B cell (primary cell): ENCODE data around the gene KLHL10. TPM values are rescaled to one million over a fixed set of nuclear protein-coding genes. Genes with fewer than 3 reads are reported as not detected.

ENCODE experiments used
- ATAC-seq: fragments of 200-7000 bp; cut with Tn5 transposase; one replicate; pipeline ENCODE4 v1.10.0; 2021; ENCODE audit warnings: low read depth, mild to moderate bottlenecking, moderate number of reproducible peaks, moderate library complexity
- CTCF ChIA-PET: fragments of 350-600 bp; sonication (Branson Sonifier 250); formaldehyde crosslinking; loops from one replicate; lab custom pipeline; 2021; ENCODE audit warnings: antibody characterized with exemption, inconsistent platforms; lab: Charles Lee
- POLR2A ChIA-PET: fragments of 350-600 bp; sonication (Branson Sonifier 250); formaldehyde crosslinking; loops from one replicate; lab custom pipeline; 2021; ENCODE audit warnings: antibody characterized with exemption; lab: Charles Lee
- DNase-seq: peaks from one replicate; pipeline ENCODE4 v3.0.0; 2013
- H2AFZ ChIP-seq: 2 replicates; pipeline ENCODE4 v1.6.1; 2012; ENCODE audit warnings: mild to moderate bottlenecking, low read depth, low read length; ENCODE audit not compliant: insufficient read depth, poor library complexity, severe bottlenecking
- H3K27ac ChIP-seq, 2 donors: 1 replicate in 1 of 2; 2 replicates in 1 of 2; pipeline ENCODE4 v1.5.1; 2012 to 2013; ENCODE audit warnings: low read length in 2 of 2, mild to moderate bottlenecking in 2 of 2, moderate library complexity in 1 of 2
- H3K27me3 ChIP-seq, 4 experiments: fragments of 200-600 bp in 1 of 4; sonication (generic) in 1 of 4; replicated peaks in 1 of 4; 1 replicate in 2 of 4; 2 replicates in 2 of 4; pipeline versions ENCODE4 v1.6.1 to v1.7.0; 2013 to 2016; ENCODE audit warnings: low read length in 3 of 4, mild to moderate bottlenecking in 2 of 4, mixed read lengths in 1 of 4, moderate library complexity in 1 of 4; ENCODE audit not compliant: insufficient read depth in 4 of 4, control insufficient read depth in 3 of 4; ENCODE audit errors: control extremely low read depth in 1 of 4
- H3K36me3 ChIP-seq, 2 experiments: replicated peaks in 1 of 2; 1 replicate in 1 of 2; 2 replicates in 1 of 2; pipeline versions ENCODE4 v1.6.1 to v1.7.1; 2013; ENCODE audit warnings: low read length in 1 of 2; ENCODE audit not compliant: insufficient read depth in 2 of 2, control insufficient read depth in 1 of 2; ENCODE audit errors: control extremely low read depth in 1 of 2, extremely low read depth in 1 of 2
- H3K4me1 ChIP-seq, 2 donors: fragments of 200-600 bp in 1 of 2; sonication (generic) in 1 of 2; 1 replicate in 1 of 2; 2 replicates in 1 of 2; pipeline versions ENCODE4 v1.5.1 to v1.6.1; 2013 to 2017; ENCODE audit warnings: low read length in 2 of 2; ENCODE audit not compliant: control insufficient read depth in 2 of 2, insufficient read depth in 2 of 2
- H3K4me2 ChIP-seq: replicated peaks from 2 replicates; pipeline ENCODE3; 2012; ENCODE audit warnings: mild to moderate bottlenecking, low read depth, low read length; ENCODE audit not compliant: poor library complexity, severe bottlenecking
- H3K4me3 ChIP-seq, 5 experiments: fragments of 200-600 bp in 1 of 5; sonication (generic) in 1 of 5; 1 replicate in 3 of 5; 2 replicates in 2 of 5; pipeline versions ENCODE4 v1.5.1 to v1.7.0; 2011 to 2016; ENCODE audit warnings: low read length in 4 of 5, mild to moderate bottlenecking in 4 of 5, low read depth in 2 of 5, control low read depth in 1 of 5, moderate library complexity in 1 of 5; ENCODE audit not compliant: insufficient read depth in 1 of 5; ENCODE audit errors: control extremely low read depth in 1 of 5, extremely low read depth in 1 of 5
- H3K79me2 ChIP-seq: fragments of 200-600 bp; sonication (generic); one replicate; pipeline ENCODE4 v1.6.0; 2016; ENCODE audit warnings: low read length; ENCODE audit not compliant: control insufficient read depth, insufficient read depth
- H3K9ac ChIP-seq: fragments of 200-600 bp; sonication (generic); 2 replicates; pipeline ENCODE4 v1.6.1; 2017; ENCODE audit warnings: mild to moderate bottlenecking, low read length, moderate library complexity
- H3K9me3 ChIP-seq, 3 donors: one replicate each; pipeline versions ENCODE4 v1.6.1 to v1.7.1; 2013; ENCODE audit warnings: low read length in 2 of 3; ENCODE audit not compliant: control insufficient read depth in 2 of 3, insufficient read depth in 1 of 3; ENCODE audit errors: control extremely low read depth in 1 of 3
- H4K20me1 ChIP-seq: 2 replicates; pipeline ENCODE4 v1.6.0; 2012; ENCODE audit warnings: mild to moderate bottlenecking, low read length; ENCODE audit not compliant: insufficient read depth, control insufficient read depth, poor library complexity, severe bottlenecking
- H3K27ac Mint-ChIP-seq: one replicate; pipeline ENCODE4 v1.8.0; 2021; ENCODE audit warnings: mixed read lengths
- H3K27me3 Mint-ChIP-seq: one replicate; pipeline ENCODE4 v1.8.0; 2021; ENCODE audit warnings: mixed read lengths
- H3K4me1 Mint-ChIP-seq: one replicate; pipeline ENCODE4 v1.8.0; 2021; ENCODE audit warnings: mixed read lengths
- H3K4me3 Mint-ChIP-seq: one replicate; pipeline ENCODE4 v1.8.0; 2021; ENCODE audit warnings: mixed read lengths
- H3K9me3 Mint-ChIP-seq: one replicate; pipeline ENCODE4 v1.8.0; 2022; ENCODE audit warnings: mixed read lengths; ENCODE audit not compliant: insufficient read depth
- EZH2 ChIP-seq: IDR thresholded peaks from 2 replicates; pipeline ENCODE4 v1.6.1; 2012; ENCODE audit warnings: borderline replicate concordance, low read depth, mild to moderate bottlenecking, moderate library complexity, low read length; ENCODE audit not compliant: insufficient read depth, poor library complexity, severe bottlenecking
- WGBS: methylation state at CpG from one replicate; pipeline ENCODE4 v1.1.5; 2013; ENCODE audit warnings: missing lambda C conversion rate; ENCODE audit not compliant: insufficient coverage; 5-methylcytosine and 5-hydroxymethylcytosine counted together
- intact Hi-C: fragments of 100-400 bp; cut with micrococcal nuclease; formaldehyde crosslinking; loops from one replicate; pipeline ENCODE4 v1.10.0; 2022
- polyA plus RNA-seq: library from polyadenylated mRNA; depleted of rRNA; stranded (reverse); fragments of >200 nt; gene quantifications from 2 replicates; pipeline ENCODE4 v1.2.3, GENCODE V29; 2012
- total RNA-seq, 2 donors: library from RNA; stranded (reverse); fragments of 120-200 nt in 1 of 2; gene quantifications; 1 replicate in 1 of 2; 2 replicates in 1 of 2; pipeline versions ENCODE4 v1.2.3 to v1.2.4, GENCODE V29; 2013 to 2022
- TF ChIP-seq, protein P1 (sequence below): fragments of 200-600 bp; IDR thresholded peaks from one replicate; pipeline ENCODE4 v1.8.0; 2022; ENCODE audit warnings: antibody characterized with exemption, mild to moderate bottlenecking

Gene KLHL10
- total and polyA plus RNA-seq, 2 donors (not counting 1 experiment from before 2014, with no cell fraction given), result 0.12 to 0.37 TPM

DNA sequence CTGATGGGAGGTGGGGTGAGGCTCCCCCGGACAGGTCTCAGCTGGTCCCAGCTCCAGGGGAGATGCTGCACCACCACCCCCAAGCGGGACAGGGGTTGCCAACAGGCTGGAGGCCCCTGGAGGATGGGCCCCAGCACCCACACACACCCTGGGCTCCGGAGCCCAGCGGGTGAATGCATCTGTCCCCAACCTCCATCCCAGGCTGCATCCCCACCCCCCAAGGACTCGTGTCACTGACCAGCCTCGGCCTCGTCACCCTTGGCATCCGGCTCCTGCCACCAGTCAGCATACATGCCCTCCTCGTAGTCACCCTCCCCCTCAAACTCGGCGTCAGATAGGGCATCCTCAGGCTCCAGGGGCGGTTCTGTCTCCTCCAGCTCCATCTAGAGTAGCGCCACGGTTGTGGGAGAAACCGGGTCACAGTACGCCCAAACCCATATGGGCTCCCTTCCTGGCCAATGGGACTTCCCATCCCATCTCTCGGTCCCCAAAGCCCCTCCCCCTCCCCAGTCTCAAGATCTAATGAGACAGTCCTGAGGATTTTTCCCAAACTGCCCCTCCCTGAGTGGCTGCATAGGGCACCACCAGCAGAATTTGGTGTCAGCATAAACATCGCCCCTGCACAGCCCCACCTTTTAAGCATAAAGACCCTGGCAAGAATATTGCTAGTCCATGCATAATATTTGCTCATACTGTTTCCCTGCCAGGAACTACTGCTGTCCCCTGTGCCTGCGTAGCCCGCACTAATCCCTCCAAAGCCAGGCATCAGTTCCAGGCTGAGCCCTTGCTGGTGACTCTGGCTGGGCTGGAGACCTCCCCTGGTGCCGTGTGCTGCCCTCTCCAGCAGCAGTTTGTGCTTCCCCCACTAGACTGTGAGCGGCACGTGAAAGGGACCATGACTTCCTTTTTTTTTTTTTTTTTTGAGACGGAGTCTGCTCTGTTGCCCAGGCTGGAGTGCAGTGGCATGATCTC lies 34.3 kb upstream of the KLHL10 start:
- peak overlapping the region; percentile 40 for H3K4me2 ChIP-seq
- peak overlapping the region; percentile 48 for H2AFZ ChIP-seq
- TF ChIP-seq, protein P1, sequence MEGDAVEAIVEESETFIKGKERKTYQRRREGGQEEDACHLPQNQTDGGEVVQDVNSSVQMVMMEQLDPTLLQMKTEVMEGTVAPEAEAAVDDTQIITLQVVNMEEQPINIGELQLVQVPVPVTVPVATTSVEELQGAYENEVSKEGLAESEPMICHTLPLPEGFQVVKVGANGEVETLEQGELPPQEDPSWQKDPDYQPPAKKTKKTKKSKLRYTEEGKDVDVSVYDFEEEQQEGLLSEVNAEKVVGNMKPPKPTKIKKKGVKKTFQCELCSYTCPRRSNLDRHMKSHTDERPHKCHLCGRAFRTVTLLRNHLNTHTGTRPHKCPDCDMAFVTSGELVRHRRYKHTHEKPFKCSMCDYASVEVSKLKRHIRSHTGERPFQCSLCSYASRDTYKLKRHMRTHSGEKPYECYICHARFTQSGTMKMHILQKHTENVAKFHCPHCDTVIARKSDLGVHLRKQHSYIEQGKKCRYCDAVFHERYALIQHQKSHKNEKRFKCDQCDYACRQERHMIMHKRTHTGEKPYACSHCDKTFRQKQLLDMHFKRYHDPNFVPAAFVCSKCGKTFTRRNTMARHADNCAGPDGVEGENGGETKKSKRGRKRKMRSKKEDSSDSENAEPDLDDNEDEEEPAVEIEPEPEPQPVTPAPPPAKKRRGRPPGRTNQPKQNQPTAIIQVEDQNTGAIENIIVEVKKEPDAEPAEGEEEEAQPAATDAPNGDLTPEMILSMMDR, result no peak
- TF ChIP-seq EZH2, result no peak
- ATAC-seq (peak; percentile 57), DNase-seq (peak; percentile 68)
- H3K27ac ChIP-seq, result no peak overlapping the region
- Mint-ChIP-seq H3K27me3 (no peaks in the 10 kb centered on the region), H3K9me3 (no peaks in the 10 kb centered on the region), H3K4me1 (peaks cover 16% of the 10 kb centered on the region), H3K27ac (peak overlapping the region; percentile 65), H3K4me3 (no peak overlapping the region)
- no peaks in the 10 kb centered on the region for H3K36me3 ChIP-seq
- 63% methylated on average over 23 of the region's 24 CpGs for WGBS
- H3K27me3 ChIP-seq, result no peaks in the 10 kb centered on the region
- POLR2A ChIA-PET, result no interaction called here
- H3K9ac ChIP-seq, result no peak overlapping the region
- CTCF ChIA-PET, result interaction anchor here (1.2 to 9.3 kb wide), 5 partner anchors 9 to 104 kb away, joined by 3 to 100 read pairs (median 30); partner anchors contain the start of genes FKBP10, HAP1, JUP and P3H4
- H3K79me2 ChIP-seq, result no peaks in the 10 kb centered on the region
- H3K4me1 ChIP-seq, result peaks cover 7 to 22% of the 10 kb centered on the region in 2 donors
- no peak overlapping the region for H3K4me3 ChIP-seq
- no peaks in the 10 kb centered on the region for H3K9me3 ChIP-seq
- intact Hi-C loops, result no loop called here
- H4K20me1 ChIP-seq, result no peaks in the 10 kb centered on the region
